ENCODE data around the gene SNX5. TPM values are rescaled to one million over a fixed set of nuclear protein-coding genes. Genes with fewer than 3 reads are reported as not detected.

The SNX5 gene
- total RNA-seq, 4 donors from 2014 or later, result 58.3 to 67.3 (median 63.9) TPM

DNA sequence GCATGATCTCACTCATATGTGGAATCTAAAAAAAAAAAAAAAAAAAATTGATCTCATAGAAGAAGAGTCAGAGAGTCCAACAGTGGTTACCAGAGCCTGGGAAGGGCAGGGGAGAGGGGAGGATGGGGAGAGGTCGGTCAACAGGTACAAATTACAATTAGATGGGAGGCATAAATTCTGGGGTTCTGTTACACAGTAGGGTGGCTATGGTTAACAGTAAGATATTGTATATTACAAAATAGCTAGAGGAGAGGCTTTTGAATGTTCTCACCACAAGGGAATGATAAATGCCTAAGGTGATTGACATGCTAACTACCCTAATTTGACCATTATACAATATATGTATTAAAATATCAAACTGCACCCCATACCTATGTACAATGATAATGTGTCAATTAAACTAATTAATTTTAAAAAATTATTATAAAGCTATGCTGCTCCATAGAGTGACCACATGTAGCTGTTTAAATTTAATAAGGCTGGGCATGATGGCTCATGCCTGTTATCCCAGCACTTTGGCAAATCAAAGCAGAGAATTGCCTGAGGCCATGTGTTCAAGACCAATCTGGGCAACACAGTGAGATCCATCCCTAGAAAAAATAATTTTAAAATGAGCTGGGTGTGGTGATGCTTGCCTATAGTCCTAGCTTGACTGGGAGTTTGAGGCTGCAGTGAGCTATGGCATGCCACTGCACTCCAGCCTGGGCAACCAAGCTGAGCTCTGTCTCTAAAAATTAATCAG lies 70.9 kb downstream of the SNX5 start:
- no peak overlapping the region for H3K27ac ChIP-seq (replicated peaks in 1 of 4)
- intact Hi-C loops (cut with DNase I), result loop anchor here (10.0 kb wide), 1 partner anchor 97 kb away; no protein-coding TSS in a partner anchor
- no peaks in the 10 kb centered on the region for H3K9me3 ChIP-seq
- H3K4me1 ChIP-seq, result peaks cover 23 to 34% (median 31%) of the 10 kb centered on the region in 4 donors
- WGBS, result 91% methylated on average over 1 of the region's 1 CpG
- no peak for DNase-seq (ENCODE audit: extremely low spot score)
- no peaks in the 10 kb centered on the region for H3K36me3 ChIP-seq
- no peak overlapping the region for H3K4me3 ChIP-seq
- TF ChIP-seq POLR2A (IDR thresholded peaks at IDR 0.05; ENCODE audit: low read depth), result no peak
- TF ChIP-seq, protein P1, sequence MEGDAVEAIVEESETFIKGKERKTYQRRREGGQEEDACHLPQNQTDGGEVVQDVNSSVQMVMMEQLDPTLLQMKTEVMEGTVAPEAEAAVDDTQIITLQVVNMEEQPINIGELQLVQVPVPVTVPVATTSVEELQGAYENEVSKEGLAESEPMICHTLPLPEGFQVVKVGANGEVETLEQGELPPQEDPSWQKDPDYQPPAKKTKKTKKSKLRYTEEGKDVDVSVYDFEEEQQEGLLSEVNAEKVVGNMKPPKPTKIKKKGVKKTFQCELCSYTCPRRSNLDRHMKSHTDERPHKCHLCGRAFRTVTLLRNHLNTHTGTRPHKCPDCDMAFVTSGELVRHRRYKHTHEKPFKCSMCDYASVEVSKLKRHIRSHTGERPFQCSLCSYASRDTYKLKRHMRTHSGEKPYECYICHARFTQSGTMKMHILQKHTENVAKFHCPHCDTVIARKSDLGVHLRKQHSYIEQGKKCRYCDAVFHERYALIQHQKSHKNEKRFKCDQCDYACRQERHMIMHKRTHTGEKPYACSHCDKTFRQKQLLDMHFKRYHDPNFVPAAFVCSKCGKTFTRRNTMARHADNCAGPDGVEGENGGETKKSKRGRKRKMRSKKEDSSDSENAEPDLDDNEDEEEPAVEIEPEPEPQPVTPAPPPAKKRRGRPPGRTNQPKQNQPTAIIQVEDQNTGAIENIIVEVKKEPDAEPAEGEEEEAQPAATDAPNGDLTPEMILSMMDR (IDR thresholded peaks at IDR 0.05), result no peak
- no peak for TF ChIP-seq EP300 (IDR thresholded peaks at IDR 0.05)
- TF ChIP-seq POLR2AphosphoS5 (IDR thresholded peaks at IDR 0.05), result no peak
- no peaks in the 10 kb centered on the region for H3K27me3 ChIP-seq

DNA sequence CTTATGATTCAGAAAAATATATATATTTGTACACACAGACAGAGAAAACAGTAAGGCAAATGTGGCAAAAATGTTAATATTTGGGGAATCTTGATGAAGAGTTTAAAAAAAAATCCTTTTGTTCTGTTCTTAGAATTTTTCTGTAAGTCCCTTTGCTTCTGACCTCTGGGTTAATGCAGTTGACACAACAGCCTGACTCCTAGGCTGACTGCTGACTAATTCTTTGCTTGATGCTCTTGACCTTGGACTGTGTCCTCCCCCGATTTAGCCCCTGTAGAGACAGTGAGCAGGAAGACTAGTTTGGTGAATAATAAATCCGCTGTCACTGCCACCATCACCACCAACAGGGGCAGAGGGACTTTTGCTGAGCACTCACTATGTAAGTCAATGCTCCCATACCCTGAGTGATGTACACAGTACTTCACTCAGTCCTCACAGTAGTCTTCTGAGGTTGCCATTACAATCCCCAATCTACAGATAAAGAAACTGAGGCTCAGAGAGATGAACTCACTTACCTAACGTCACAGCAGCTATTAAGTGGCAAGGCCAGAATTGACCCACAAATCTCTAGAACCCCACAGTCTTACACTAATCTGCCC lies 71.7 kb downstream of the SNX5 start:
- peak overlapping the region in 3 of 4 donors; percentile 75 to 81 (median 76) for H3K27ac ChIP-seq (replicated peaks in 1 of 4)
- no peaks in the 10 kb centered on the region for H3K9me3 ChIP-seq
- no peaks in the 10 kb centered on the region for H3K27me3 ChIP-seq
- WGBS, result 83% methylated on average over 3 of the region's 3 CpGs
- DNase-seq (ENCODE audit: extremely low spot score), result no peak
- H3K4me3 ChIP-seq, result no peak overlapping the region
- no peaks in the 10 kb centered on the region for H3K36me3 ChIP-seq
- intact Hi-C loops (cut with DNase I), result loop anchor here (10.0 kb wide), 1 partner anchor 98 kb away; no protein-coding TSS in a partner anchor
- TF ChIP-seq POLR2AphosphoS5 (IDR thresholded peaks at IDR 0.05) (no peak), POLR2A (IDR thresholded peaks at IDR 0.05; ENCODE audit: low read depth) (no peak), EP300 (IDR thresholded peaks at IDR 0.05) (no peak)
- TF ChIP-seq, protein P1 (IDR thresholded peaks at IDR 0.05), result no peak
- H3K4me1 ChIP-seq, result peaks cover 23 to 35% (median 33%) of the 10 kb centered on the region in 4 donors

DNA sequence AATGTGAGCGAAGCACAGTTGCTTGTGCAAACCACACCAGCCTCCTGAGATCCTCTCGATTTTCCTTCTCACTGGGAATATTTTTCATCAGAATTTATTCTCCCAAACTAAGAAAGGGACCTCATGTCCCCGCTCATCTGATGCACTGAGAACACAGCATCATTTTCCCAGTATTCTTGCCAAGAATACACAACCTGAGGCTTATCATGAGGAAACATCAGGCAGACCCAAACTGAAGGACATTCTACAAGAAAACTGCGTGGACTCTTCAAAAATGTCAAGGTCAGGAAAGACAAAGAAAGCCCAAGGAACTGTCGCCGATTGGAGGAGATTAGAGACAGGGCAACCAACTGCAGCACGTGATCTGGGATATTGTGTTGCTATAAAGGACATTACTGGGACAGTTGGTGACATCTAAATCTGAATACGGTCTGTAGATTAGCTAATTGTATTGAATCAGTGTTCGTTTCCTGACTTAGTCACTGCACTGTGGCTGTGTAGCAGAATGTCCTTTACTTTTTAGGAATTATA lies 72.3 kb downstream of the SNX5 start:
- 42% methylated on average over 9 of the region's 9 CpGs for WGBS
- H3K27me3 ChIP-seq, result no peaks in the 10 kb centered on the region
- DNase-seq (ENCODE audit: extremely low spot score), result no peak
- H3K9me3 ChIP-seq, result no peaks in the 10 kb centered on the region
- H3K36me3 ChIP-seq, result no peaks in the 10 kb centered on the region
- no peak for TF ChIP-seq EP300 (IDR thresholded peaks at IDR 0.05)
- TF ChIP-seq POLR2AphosphoS5 (IDR thresholded peaks at IDR 0.05), result peak; percentile 39 to 48
- intact Hi-C loops (cut with DNase I), result loop anchor here (10.0 kb wide), 1 partner anchor 99 kb away; no protein-coding TSS in a partner anchor
- H3K27ac ChIP-seq (replicated peaks in 1 of 4), result peak overlapping the region; percentile 75 to 81 (median 78)
- H3K4me1 ChIP-seq, result peaks cover 23 to 35% (median 33%) of the 10 kb centered on the region in 4 donors
- H3K4me3 ChIP-seq, result peak overlapping the region; percentile 42 to 52 (median 46)

DNA sequence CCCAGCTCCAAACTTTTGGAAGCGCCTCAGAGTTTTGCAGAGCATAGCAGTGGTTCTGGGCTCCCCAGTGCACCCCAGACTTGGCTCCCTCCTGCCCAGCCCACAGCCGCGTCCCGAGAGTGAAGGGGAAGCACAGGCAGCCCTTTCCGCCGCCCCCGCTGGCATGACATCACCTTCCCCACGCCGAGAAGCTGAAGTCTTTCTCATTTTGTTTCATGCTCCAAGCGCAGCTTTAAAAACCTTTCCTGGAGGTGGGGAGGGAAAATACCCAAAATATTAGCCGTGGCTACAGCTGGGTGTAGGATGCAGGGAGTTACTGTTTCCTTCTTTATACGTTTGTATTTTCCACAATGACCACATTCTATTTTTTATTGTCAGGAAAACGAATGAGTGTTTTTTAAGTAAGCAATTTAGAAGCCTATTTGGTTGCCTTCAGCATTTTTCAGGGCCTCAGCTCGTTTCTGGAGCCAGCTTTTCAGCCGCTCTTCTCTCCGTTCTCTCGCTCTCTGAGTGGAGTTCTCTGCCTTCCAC lies 72.9 kb downstream of the SNX5 start:
- 14% methylated on average over 14 of the region's 17 CpGs for WGBS

More for the DNA sequence above, 72.9 kb downstream of the SNX5 start:
- Histone ChIP-seq H3K4me1 (peaks cover 23 to 35% (median 33%) of the 10 kb centered on the region in 4 donors), H3K27me3 (no peaks in the 10 kb centered on the region), H3K27ac (replicated peaks in 1 of 4) (peak overlapping the region; percentile 75 to 81 (median 78)), H3K36me3 (no peaks in the 10 kb centered on the region), H3K9me3 (no peaks in the 10 kb centered on the region), H3K4me3 (peak overlapping the region; percentile 42 to 52 (median 46))
- TF ChIP-seq, protein P1 (IDR thresholded peaks at IDR 0.05), result no peak
- TF ChIP-seq EP300 (IDR thresholded peaks at IDR 0.05) (no peak), POLR2AphosphoS5 (IDR thresholded peaks at IDR 0.05) (no peak), POLR2A (IDR thresholded peaks at IDR 0.05; ENCODE audit: low read depth) (no peak)
- intact Hi-C loops (cut with DNase I), result loop anchor here (10.0 kb wide), 1 partner anchor 99 kb away; no protein-coding TSS in a partner anchor
- DNase-seq (ENCODE audit: extremely low spot score), result no peak
